Measurements from ENCODE around the gene FOXL3.
"Not testable (repeated sequence)": the region's sequence is repeated elsewhere in the genome, so short reads cannot be mapped to it uniquely, and the experiment has no call there.

The FOXL3 gene

DNA sequence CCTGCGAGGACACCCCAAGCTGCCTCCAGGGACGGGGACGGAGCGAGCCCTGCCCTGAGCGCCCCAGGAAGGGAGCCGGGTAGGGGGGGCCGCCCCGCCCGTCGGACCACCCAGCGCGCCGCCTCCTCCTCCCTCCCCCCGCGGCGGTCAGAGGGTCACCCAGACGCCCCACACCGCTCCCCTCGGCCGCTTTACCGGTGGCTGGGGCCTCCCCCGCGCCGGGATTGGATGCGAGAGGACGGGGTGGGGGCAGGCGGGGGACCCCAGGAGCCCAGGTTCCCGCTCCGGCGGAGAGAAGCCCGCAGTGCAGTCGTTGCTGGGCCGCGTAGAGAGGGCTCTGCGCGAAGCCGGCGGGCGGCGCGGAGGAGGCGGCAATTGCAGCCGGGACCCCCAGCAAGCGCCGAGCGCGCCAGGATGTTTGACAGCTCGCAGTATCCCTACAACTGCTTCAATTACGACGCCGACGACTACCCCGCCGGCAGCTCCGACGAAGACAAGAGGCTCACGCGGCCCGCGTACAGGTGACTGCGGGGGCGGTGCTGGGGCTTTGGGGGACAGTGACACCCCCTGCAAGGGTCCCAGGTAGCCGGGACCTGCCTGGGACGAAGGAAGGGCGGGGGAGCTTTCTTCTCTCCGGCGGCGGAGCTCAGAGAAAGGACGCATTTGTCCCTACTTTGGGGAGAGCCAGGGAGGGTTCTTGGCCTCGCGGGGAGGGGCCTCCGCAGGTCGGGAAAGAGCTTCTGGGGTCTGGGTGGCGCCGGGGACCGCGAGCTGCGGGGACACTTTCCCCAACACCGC lies at the start of gene FOXL3:
Gene FOXL3, plus strand, starts transcription at position 415 of the 798 bp plus-strand sequence. Its CDS starts 0 bp downstream, at position 415.
- no peak for DNase-seq

DNA sequence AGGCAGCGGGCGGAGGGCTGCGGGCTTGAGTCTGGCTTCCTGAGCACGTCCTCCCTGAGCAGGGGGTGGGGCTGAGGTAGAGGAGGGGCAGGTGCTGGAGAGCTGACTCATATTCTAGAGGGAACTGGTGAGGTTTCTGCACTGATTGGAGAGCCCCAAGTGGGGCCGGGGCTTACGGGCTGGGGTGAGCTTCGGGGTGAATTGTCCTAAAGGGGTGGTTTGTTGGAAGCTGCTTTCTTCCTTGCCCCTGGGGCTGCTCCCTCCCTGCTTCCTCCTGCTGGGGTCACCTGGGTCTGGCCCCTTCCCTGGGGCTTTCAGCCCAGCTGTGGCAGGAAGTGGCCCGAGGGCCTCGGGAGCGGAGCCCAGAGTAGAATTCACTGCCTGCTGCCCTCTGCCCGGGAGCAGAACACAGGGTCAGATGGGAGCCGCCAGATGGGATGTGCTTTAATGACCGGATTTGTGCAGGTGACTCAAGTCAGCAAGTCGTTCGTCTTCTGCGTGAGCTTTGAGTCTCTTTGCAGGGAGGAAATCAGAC lies 49.0 kb upstream of the FOXL3 start:
- no peak for DNase-seq

DNA sequence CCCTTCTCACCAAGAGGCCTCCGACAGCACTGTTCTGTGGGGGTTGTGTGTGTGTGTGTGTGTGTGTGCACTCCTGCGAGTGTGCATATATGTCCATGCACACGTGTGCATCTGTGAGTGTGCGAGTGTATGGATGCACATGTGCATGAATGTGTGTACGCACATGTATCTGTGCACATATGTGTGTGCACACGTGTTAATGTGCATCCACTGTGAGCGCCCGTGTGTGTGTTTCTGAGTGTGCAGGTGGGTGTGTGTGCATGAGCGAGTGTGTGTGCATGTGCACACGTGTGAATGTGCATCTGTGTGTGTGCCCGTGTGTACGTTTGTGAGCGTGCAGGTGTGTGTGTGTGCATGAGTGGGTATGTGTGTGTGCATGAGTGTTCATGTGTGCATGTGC lies 48.5 kb upstream of the FOXL3 start:
- no peak for DNase-seq

DNA sequence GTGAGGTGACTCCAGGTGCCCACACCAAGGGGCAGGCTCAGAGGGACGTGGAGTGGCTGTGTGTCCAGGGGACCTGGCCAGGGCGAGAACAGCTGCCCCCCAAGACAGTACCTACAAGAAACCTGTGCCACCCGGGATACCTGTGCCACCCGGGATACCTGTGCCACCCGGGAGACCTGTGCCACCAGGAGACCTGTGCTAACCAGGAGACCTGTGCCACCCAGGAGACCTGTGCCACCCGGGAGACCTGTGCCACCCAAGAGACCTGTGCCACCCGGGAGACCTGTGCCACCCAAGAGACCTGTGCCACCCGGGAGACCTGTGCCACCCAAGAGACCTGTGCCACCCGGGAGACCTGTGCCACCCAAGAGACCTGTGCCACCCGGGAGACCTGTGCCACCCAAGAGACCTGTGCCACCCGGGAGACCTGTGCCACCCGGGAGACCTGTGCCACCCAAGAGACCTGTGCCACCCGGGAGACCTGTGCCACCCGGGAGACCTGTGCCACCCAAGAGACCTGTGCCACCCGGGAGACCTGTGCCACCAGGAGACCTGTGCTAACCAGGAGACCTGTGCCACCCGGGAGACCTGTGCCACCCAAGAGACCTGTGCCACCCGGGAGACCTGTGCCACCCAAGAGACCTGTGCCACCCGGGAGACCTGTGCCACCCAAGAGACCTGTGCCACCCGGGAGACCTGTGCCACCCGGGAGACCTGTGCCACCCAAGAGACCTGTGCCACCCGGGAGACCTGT lies 47.0 kb upstream of the FOXL3 start:
- DNase-seq: not testable (repeated sequence)

DNA sequence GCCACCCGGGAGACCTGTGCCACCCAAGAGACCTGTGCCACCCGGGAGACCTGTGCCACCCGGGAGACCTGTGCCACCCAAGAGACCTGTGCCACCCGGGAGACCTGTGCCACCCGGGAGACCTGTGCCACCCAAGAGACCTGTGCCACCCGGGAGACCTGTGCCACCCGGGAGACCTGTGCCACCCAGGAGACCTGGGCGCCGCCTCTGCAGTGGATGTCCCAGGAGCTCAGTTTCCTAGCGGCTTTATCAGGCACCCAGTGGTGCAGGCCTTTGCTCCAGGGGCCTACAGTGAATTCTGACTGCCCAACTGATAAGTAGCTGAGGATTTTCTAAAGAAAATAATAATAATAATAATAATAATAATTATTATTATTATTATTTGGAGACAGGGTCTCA lies 46.4 kb upstream of the FOXL3 start:
- DNase-seq: not testable (repeated sequence)

DNA sequence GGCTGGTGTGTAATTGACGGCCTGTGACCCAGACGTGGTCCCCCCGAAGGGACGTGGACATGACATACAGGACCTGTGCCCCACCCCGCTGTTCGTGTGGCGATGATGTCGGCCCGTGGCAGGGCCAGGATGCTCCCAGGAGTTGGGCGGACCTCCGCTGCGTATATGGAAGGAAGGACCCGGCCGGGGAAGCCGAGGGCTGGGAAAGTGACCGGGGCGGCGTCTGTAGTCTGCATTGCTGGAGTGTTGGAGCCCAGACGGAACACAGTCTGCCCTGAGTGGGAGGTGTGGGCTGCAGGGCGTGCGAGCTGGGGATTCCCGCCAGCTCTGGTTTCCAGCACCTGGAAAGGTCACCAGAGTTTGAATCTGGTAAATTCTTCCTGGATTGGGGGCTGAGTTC lies 45.0 kb upstream of the FOXL3 start:
- no peak for DNase-seq

DNA sequence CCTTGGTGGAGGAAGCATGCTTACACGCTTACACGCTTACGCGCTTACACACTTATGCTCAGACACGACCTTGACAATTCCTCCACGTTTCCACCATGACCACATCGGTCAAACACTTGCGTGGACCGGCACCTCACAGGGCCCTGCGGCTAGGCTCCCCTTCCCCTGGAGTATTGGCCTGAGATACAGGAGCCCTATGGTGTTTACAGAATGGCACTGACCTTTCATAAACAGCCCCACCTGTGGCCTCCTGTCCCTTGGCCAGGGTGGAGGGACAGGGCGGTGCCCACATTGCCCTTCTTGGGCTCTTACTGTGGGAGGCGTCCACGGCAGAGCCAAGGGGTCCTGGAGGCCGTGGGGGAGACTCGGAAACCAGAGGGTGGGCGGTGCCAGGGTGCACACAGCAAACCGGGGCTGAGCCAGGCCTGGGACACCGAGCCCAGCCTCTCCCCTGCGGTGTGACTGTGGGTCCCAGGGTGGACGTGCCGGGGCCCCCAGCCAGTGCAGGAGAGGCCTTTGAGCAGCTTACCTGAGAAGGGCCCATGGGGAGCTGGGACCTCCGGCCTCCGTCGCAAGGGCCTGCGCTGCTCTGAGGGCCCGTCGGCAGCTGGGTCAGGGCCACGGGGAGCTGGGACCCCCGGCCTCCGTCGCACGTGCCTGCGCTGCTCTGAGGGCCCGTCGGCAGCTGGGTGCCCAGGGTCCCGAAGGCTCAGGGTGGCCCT lies 44.2 kb upstream of the FOXL3 start:
- no peak for DNase-seq

DNA sequence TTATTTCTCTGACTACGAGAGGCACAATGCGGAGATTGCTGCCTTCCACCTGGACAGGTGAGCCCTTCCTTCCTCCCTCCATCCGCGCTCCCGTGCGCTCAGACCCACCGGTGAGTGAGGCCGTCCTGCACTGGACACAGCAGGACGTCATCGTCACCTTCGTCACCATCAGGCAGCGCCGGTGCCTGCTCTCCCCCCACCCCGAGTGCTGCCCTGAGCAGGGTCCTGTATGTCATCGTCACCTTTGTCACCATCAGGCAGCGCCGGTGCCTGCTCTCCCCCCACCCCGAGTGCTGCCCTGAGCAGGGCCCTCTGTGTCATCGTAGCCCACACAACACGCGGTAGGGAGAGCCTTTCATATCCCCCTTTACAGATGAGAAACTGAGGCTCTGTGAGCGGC lies 43.5 kb upstream of the FOXL3 start:
- no peak for DNase-seq

DNA sequence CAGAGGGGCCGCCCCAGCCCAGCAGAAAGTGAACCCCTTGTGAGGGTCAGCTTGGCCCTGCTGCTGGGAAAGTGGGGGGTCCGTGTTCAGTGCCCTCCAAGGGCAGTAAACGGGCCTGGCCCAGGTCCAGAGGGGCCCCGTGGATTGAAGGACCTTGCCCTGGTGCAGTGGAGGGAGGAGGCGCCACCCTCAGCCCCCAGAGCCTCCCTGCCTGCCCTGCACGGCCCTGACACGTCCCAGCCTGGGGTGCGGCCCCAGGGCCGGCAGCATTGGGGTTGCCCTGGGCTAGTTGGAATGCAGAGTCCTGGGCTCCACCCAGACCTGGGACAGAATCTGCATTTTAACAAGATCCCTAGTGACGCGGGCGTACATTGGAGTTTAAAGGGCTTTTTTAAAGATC lies 42.8 kb upstream of the FOXL3 start:
- DNase-seq: no peak

DNA sequence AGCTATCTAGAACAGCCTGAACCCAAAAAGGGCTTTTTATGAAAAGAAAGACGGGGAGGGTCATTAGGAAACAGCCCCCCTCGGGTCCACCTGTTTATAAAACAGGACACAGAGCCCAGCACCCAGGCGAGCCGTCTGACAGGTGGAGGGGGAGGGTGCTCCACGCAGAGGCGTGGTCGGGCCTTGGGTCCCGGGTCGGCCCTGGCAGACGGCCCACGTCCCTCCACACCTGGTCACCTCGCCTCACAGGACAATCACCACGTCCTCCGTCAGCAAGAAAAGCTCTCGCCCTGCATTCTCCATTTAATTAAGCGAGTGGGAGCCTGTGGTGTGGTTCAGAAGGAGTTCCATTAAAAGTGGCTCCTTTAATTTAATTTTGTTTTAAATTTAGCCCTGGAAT lies 42.3 kb upstream of the FOXL3 start:
- DNase-seq: no peak

DNA sequence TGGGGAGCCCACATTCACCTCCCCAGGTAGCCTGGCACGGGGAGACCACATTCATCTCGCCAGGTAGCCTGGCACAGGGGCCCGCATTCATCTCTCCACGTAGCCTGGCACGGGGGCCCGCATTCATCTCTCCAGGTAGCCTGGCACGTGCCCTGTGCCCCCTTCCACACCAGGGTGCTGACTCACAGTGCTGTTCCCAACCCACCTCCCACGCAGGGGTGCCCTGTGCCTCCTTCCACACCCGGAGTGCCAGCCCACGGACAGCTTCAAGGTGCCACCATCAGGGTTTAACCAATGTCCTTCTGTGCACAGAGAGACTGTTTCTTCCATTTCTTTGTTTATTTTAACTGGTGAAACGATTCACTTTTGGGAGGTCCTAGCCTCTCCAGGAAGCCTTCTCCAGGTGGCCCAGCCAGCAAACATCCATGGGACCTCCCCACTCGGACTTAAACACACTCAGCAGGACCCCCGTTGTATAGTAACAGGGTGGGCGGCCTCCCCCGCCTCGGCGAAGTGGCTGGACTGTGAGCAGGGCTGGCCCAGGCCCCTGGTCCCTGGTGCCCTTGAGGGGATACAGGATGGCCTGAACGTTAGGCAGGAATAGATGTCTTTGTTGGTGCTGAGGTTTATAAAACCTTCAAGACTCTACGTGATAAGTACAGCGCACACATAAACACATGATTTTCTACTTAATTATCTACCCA lies 41.1 kb upstream of the FOXL3 start:
- DNase-seq: no peak

DNA sequence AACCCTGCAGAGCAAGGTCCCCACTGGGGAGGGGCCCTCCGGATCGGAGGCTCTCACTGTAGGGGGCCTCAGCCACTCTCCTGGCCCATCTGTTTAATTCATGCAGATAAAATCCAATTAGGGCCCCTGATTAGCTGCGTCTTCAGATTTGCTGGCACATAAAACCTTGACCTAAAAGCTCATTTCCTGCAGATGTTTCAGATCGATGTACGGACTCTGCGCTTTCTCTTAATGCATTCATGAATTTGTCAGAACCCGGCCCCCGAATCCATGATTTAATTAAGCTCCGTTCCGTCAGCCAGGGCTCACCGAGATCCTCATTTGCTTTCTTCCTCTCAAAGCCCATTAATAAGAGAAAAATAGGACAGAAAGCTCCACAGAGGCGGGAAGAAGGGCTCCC lies 40.0 kb upstream of the FOXL3 start:
- DNase-seq: no peak

DNA sequence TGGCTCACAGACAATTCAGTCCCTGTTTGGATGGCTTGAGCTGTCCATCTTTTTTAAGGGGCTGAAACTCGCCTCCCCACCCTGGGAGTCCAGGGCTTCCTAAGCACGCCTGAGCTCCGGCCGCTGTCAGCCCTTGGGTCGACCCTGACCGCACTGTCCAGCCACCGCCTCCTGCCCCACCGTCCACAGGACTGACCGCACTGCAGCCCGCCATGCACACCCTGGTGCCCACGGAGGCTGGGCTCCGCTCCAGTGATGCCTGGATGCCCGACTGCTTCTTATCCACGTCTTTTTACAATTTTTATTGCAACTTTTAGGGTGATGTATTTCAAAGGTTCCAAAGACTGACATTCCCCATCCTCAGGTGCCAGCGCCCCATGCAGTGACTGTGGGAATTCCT lies 39.4 kb upstream of the FOXL3 start:
- DNase-seq: no peak

DNA sequence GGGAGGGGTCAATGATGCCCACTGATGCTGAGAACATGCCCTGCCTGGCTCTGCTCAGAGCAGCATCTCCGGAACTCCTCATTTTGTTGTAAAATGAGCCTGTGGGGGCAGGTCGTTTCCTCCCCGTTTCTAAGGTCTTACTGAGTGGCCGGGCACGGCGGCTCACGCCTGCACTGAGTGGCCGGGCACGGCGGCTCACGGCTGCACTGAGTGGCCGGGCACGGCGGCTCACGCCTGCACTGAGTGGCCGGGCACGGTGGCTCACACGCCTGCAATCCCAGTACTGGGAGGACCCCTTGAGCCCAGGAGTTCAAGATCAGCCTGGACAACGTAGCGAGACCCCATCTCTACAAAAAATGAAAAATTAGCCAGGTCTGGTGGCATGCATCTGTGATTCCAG lies 39.0 kb upstream of the FOXL3 start:
- DNase-seq: no peak

DNA sequence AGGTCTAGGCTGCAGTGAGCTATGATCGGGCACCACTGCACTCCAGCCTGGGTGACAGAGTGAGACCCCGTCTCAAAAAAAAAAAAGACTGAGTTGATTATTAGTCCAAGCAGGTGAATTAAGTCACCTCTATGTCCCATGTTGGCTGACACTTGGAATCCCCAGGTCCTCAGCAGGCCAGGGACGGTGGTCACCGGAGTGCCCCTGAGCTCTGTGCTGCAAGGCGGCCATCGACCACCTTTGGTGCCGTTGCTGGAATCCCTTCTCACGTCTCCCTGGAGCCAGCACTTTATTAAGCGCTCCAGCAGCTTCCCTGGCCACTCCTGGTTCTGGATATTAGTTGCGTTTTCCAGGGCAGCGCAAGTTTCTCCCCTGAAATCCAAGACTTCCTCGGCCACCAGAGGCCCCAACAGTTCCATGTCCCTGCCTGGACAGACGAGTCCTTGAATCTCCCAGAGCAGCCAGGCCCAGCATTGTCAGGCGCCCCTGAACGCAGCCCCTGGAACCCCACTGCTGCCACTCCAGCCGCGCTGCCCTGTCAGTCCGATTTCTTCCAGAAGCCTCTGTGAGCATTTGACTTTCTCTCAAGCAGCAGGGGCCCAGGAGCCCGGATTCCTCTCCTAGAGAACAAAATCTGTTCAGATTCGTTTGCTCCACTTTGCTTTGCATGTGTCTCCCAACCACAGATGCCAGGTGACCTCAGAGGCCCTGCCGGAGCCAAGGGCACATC lies 38.4 kb upstream of the FOXL3 start:
- no peak for DNase-seq

DNA sequence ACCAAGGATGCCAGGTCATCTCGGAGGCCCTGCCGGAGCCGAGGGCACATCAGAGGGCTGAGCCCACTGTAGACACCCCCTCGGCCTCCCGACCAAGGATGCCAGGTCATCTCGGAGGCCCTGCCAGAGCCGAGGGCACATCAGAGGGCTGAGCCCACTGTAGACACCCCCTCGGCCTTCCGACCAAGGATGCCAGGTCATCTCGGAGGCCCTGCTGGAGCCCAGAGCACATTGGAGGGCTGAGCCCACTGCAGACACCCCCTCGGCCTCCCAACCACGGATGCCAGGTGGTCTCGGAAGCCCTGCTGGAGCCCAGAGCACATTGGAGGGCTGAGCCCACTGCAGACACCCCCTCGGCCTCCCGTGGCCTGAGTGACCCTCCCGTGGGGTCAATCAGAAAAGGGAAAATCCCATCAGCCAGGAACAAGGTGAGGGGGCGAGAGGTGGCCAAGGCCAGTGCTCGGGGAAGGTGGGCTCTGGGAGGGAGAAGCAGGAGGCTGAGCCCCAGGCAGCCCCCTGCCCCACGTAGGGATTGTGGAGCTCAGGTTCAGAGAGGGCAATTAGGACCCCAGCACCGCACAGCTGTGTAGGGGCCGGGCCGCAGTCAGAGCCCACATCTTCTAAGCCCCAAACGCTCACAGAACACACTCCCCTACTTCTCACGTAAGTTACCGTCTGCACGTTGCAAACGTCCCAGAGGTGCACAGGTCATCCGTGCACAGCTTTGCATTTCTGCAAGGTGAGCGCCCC lies 37.6 kb upstream of the FOXL3 start:
- no peak for DNase-seq

DNA sequence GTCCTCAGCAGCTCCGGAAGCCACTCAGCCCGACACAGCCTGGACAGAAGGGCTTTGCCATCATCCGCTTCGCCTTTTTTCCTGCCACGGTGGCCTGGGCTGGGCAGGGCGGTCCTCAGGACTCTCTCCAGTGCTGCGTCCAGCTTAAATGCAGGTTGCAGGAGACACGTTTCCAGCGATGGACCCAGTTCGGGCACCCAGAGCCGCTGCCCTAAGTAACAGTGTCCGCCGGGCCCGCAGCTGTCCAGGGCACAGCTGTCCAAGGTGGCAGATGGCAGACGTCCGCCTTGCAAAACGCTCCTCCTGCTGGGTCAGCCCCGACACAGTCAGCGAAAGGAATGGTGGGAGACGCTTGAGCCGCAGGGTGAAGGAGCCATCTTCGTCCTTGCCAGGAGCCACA lies 37.0 kb upstream of the FOXL3 start:
- DNase-seq: no peak

DNA sequence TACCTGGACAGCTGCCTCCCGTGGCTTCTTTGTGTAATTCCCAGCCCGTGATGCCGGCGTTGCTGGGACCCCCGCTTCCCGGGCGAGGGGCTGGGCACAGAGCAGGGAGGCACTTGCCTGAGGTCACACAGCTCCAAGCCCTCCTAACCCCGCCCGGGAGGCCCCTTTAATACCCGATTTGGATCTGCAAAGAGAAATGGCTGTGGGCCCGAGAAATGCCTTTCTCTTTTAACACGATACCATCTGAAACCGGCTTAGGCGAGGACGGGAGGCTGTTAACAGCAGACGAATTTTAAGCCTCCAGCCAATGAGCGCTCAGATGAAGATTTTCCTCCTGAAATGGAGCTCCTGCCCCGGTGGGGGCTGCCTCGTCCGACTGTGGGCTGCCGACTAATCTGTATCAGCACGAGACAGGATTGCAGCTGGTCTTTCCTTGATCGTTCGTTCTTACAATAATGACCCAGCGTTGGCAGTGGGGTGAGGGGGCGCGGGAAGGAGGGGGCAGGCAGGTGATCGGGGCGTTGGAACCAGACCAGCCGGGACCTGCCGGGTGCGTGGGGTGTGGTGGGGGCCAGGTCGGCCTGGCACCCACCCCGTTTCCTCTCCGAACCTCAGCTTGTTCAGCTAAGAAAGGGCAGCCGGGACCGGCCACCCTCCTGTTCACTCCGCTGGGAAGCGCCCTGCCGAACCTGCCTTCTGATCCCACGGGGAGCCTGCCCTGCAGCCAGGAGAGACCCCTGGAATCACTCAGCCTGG lies 36.2 kb upstream of the FOXL3 start:
- no peak for DNase-seq

DNA sequence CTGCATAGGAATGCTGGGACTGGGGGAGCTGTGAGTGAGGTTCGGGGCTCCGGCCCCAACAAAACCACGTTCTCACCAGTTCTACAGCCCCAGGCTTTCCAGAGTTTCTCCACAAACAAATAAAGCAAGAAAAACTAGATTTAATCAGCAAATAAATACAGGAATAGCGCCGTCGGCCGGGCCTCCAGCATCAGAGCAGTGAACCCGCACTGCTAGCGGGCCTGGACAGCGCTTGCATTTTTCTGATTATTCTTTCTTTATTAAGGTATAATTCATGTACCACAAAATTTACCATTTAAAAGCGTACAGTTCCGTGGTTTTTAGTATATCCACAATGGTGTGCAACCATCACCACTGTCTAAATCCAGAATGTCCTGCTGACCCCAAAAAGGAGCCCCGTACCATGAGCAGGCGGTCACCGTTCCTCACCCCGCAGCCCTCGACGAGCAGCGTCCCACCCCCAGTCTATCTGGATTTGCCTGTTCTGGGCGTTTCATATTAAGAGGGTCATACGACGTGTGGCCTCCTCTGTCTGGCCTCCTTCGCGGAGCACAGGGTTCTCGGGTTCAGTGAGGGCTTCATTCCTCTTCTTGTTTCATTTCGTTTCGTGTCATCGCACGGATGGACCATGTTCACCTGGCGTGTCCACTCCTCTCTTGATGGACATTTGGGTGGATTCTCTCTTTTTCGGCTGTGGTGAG lies 35.5 kb upstream of the FOXL3 start:
- no peak for DNase-seq

DNA sequence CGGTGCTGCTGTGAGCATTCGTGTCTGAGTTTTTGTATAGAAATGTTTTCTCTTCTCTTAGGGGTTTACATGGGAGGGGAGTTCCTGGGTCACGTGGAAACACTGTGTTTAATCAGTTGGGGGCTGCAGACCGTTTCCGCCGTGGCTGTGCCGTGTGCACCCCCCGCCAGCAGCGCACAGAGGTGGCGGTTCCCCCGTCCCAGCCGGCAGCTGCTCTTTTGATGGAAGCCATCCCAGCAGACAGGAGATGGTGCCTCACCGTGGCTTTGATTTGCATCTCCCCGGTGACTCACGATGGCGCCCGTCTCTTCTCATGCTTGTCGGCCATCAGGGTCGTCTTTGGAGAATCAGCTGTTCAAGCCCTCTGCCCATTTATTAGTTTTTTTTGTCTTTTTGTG lies 34.9 kb upstream of the FOXL3 start:
- no peak for DNase-seq

All from CD4-positive, alpha-beta T cell treated with Interleukin-21 for 1 hour (primary cell).